ENCODE results near the gene FBXL19.
"Not testable (repeated sequence)": the region's sequence is repeated elsewhere in the genome, so short reads cannot be mapped to it uniquely, and the experiment has no call there.

The FBXL19 gene

GRCh38 chr16:30921748-30922419, 1.5 kb upstream of the FBXL19 start:
- DNase-seq, result peak; percentile 12 to 92 (median 76)

- DNase-seq, result peak; percentile 96 to 100 (median 100)
Measured at GRCh38 chr16:30922420-30922959, 882 bp upstream of the FBXL19 start.

- DNase-seq, result peak; percentile 91 to 100 (median 99)
Measured at GRCh38 chr16:30922960-30923535, 324 bp upstream of the FBXL19 start.

GRCh38 chr16:30924076-30924912, 922 bp downstream of the FBXL19 start:
- peak in 3 of 56 donors; percentile 20 to 52 (median 31) for DNase-seq

GRCh38 chr16:30924913-30925631, 1.7 kb downstream of the FBXL19 start:
- DNase-seq, result no peak

- no peak for DNase-seq
Measured at GRCh38 chr16:30925632-30925987, 2.2 kb downstream of the FBXL19 start.

- no peak for DNase-seq
Measured at GRCh38 chr16:30925995-30926811, 2.8 kb downstream of the FBXL19 start.

- DNase-seq, result no peak
Measured at GRCh38 chr16:30926937-30927788, 3.8 kb downstream of the FBXL19 start.

- peak in 50 of 56 donors; percentile 22 to 94 (median 76) for DNase-seq
Measured at GRCh38 chr16:30927789-30928378, 4.5 kb downstream of the FBXL19 start.

- no peak for DNase-seq
Measured at GRCh38 chr16:30928390-30928789, 5.0 kb downstream of the FBXL19 start.

GRCh38 chr16:30929167-30929566, 5.8 kb downstream of the FBXL19 start:
- no peak for DNase-seq

GRCh38 chr16:30930160-30930571, 6.8 kb downstream of the FBXL19 start:
- no peak for DNase-seq

- DNase-seq, result peak in 1 of 56 donors; percentile 17
Measured at GRCh38 chr16:30931068-30931650, 7.8 kb downstream of the FBXL19 start.

GRCh38 chr16:30934827-30935557, 11.6 kb downstream of the FBXL19 start:
- DNase-seq, result peak in 14 of 56 donors; percentile 4 to 47 (median 21)

- DNase-seq, result no peak
Measured at GRCh38 chr16:30937692-30938091, 14.3 kb downstream of the FBXL19 start.

- not testable (repeated sequence) for DNase-seq
Measured at GRCh38 chr16:30939571-30939970, 16.2 kb downstream of the FBXL19 start.

GRCh38 chr16:30941600-30942425, 18.4 kb downstream of the FBXL19 start:
- DNase-seq, result peak in 31 of 56 donors; percentile 4 to 59 (median 31)

All from nucleus accumbens (tissue), 56 donors.